Esophagus muscularis mucosa (tissue), 3 donors: ENCODE data around the gene GGA2.

Experiments
- CTCF ChIP-seq, 3 experiments: fragments of 200-600 bp in 2 of 3; fragments of 450-650 bp in 1 of 3; sonication (generic) in 2 of 3; IDR thresholded peaks; one replicate each; pipeline ENCODE4 v1.5.1; 2017 to 2019; ENCODE audit warnings: antibody characterized with exemption in 3 of 3, mild to moderate bottlenecking in 2 of 3, moderate library complexity in 1 of 3
- POLR2A ChIP-seq: fragments of 450-650 bp; IDR thresholded peaks from one replicate; pipeline ENCODE4 v1.6.1; 2017; ENCODE audit warnings: antibody characterized with exemption, moderate library complexity, mild to moderate bottlenecking, low read depth

- TF ChIP-seq POLR2A (no peak), CTCF (IDR thresholded peaks at IDR 0.05) (no peak)
These were observed 56.8 kb downstream of the GGA2 start for GRCh38 chr16:23453338-23454052.
